ENCODE data around the gene TMED10.
"Not testable (repeated sequence)": the region's sequence is repeated elsewhere in the genome, so short reads cannot be mapped to it uniquely, and the experiment has no call there.

Gene TMED10

DNA sequence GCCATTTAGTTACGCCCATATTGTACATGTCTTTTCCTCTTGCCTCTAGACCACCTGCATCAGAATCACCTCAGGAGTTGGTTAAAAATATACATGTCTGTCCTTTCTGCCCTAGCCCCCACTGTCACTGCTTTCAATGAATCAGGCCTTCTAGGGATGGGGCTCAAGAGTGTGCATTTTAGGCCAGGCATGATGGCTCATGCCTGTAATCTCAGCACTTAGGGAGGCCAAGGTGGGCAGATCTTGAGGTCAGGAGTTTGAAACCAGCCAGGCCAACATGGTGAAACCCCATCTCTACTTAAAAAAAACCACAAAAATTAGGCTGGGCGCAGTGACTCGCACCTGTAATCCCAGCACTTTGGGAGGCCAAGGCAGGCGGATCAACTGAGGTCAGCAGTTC lies 13.6 kb upstream of the TMED10 start:
- no peak for DNase-seq (ENCODE audit: low spot score)

- no peak for DNase-seq (ENCODE audit: low spot score)
Observed at GRCh38 chr14:75188520-75189268, 12.3 kb upstream of the TMED10 start.

GRCh38 chr14:75188086-75188485 lies 11.7 kb upstream of the TMED10 start:
- DNase-seq (ENCODE audit: low spot score), result no peak

- DNase-seq (ENCODE audit: low spot score), result no peak
Observed at GRCh38 chr14:75186953-75187352, 10.5 kb upstream of the TMED10 start.

DNA sequence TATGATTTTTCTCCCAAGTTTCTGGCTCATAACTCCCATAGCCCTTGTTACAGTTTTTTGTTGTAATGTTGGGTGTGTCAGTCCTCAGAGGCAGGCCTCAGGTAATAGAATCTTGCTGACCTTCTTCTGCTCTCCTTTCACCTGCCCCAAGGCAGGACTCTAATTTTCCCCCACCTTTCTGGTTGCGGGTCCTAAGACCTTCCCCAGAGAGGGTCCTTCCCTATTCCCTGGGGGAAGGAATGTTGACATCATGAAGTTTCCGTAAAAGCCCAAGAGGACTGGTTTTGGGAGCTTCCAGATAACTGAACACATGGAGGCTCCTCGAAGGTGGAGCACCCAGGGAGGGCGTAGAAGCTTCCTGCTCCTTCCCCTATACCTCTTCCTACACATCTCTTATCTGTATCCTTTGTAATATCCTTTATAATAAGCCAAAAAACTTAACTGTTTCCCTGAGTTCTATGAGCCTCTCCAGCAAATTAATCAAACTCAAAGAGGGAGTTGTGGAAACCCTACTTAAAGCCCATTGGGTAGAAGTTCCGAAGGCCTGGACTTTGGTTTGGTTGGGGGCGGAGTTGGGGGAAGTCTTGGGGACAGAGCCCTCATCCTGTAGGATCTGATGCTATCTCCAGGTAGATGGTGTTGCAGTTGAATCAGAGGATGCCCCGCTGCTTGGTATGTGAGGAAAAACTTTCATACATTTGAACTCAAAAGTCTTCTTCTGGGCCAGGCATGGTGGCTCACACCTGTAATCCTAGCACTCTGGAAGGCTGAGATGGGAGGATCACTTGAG lies 9.0 kb upstream of the TMED10 start:
- DNase-seq (ENCODE audit: low spot score), result no peak

GRCh38 chr14:75184492-75184891 lies 8.1 kb upstream of the TMED10 start:
- DNase-seq (ENCODE audit: low spot score), result no peak

- no peak for DNase-seq (ENCODE audit: low spot score)
Observed at GRCh38 chr14:75184039-75184438, 7.6 kb upstream of the TMED10 start.

GRCh38 chr14:75183225-75183624 lies 6.8 kb upstream of the TMED10 start:
- DNase-seq (ENCODE audit: low spot score), result no peak

DNA sequence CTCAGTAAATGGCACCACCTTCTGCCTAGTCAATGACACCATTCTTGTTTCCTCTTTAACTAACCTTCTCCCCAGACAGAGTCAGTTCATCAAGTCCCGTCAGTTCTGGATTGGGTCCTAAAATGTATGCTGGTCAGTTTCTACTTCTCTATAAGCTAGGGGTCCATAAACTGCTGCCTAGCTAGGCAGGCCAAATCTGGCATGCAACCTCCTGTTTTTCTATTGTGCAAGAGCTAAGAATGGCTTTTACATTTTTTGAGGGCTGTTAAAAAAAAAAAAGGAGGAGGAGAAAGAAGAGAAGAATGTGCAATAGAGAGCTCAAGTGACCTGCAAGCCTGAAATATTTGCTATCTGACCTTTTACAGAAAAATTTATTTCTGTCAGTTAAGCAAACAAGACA lies 6.4 kb upstream of the TMED10 start:
- no peak for DNase-seq (ENCODE audit: low spot score)

DNA sequence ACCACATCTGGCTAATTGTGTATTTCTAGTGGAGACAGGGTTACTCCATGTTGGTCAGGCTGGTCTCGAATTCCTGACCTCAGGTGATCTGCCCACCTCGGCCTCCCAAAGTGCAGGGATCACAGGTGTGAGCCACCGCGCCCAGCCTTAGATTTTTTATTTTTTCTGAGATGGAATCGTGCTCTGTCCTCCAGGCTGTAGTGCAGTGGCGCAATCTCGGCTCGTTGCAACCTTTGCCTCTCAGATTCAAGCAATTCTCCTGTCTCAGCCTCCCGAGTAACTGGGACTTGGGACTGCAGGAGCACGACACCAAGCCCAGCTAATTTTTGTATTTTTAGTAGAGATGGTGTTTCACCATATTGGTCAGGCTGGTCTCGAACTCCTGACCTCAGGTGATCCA lies 5.8 kb upstream of the TMED10 start:
- not testable (repeated sequence) for DNase-seq (ENCODE audit: low spot score)

DNA sequence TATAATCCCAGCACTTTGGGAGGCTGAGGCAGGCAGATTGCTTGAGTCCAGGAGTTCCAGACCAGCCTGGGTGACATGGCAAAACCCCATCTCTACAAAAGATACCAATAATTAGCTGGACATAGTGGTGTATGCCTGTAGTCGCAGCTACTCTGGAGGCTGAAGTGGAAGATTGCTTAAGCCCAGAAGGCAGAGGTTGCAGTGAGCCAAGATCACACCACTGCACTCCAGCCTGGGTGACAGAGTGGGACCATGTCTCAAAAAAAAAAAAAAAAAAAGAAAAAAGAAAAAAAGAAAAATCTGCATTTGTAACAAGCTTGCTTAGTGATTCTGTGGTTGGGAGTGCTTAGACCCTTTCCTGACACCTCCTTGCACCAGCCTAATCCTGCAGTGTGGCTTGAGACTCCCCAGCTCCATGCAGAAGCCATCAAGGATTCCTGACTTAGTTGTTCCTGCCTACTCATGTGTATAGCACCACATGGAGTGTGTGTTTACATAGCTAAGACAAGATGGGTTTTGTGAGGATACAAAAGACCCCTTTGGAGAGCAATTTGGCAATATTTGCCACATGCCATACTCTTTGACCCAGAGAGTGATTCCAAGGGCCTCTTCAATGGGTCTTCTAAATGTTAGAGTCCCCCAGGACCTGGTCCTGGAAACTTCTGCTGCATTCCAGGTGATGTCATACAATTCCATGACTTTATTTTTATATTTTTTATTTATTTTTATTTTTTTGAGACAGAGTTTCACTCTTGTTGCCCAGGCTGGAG lies 5.1 kb upstream of the TMED10 start:
- no peak for DNase-seq (ENCODE audit: low spot score)

- DNase-seq (ENCODE audit: low spot score), result no peak
Observed at GRCh38 chr14:75175677-75176141, 703 bp downstream of the TMED10 start.

DNA sequence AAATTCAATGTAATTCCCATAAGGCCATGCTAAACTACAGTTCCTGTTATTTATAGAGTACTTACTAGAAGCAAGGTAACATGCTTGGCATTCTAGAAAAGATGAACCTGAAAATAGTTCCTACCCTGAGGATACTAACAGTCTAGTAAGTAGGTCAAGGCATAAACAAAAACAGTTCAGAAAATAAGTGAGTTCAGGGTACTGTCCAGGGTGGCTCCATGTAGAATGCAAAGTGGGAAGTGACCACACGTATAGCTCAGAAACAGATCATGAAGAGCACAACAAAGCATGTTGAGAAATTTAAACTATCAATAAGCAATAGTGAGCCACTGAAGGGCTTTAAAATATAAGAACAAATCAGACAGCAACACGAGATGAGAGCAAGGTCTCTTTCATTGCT lies 2.3 kb downstream of the TMED10 start:
- DNase-seq (ENCODE audit: low spot score), result no peak

GRCh38 chr14:75170772-75171171 lies 5.6 kb downstream of the TMED10 start:
- no peak for DNase-seq (ENCODE audit: low spot score)

DNA sequence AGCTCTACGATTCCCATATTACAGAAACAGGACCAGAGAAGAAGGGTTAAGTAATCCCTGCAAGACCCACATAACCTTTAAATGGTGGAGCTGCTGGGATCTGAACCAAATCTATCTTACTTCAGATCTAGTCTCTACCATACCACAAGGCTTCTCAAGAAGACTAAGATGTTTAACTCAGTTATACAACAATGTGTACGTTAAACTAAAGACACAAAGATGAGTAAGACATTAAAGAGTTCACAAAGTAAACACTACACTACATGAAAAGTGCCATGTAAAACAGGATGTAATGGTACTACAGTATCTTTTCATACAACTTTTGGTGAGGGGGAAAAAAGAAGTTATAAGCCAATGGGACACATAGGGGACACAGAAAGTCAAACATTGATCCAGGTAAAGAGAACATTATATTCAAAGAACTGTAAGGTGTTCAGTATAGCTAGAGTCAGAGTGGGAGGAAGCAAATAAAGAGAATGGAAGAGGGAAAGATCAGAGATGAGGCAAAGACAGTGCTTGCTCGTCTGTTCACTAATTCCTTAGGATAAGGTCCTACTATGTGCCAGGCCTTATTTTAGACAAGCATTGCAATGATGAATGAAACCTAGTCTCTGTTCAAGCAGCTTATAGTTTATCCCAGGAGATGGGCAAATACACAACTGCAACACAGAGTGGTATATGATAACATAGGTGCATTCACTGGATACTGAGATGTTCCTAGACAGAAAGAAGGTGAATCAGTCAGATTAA lies 7.7 kb downstream of the TMED10 start:
- no peak for DNase-seq (ENCODE audit: low spot score)

GRCh38 chr14:75167325-75167724 lies 9.1 kb downstream of the TMED10 start:
- DNase-seq (ENCODE audit: low spot score), result no peak

DNA sequence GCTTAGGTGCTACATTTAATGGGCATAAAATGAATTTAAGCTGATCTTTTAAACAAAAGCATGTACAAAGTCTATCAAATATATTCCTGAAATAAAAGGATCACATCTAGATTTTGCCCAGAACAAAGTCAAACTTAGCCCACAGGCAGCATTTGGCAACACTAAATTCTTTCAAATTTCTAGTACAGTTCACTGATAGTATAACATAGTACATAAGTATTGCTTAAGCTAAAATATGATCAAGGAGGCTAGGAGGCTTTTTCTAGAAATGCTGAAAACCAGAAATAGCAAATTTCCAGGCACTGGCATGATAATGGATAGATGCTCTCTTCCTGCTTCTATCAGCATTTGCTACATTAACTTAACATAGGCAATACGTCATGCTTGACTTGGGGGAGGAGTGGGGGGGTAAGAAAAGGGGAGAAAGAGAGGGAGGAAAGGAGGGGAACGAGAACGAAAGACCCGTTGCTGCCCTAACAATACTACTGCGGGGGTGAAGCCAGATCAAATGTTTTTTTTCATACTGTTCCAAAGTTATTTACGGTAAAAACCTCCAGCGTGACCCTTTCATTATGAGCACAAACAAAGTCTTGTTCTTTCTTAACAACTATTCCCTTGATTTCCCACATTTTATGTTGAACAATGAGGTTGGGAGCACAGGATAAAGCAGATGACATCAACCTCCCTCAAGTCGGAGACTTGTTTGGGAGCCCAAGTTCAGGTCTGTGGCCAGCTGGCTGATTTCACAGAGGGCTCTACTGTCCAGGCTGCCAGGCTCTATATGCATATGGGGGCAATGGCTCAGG lies 10.6 kb downstream of the TMED10 start:
- DNase-seq (ENCODE audit: low spot score), result no peak

DNA sequence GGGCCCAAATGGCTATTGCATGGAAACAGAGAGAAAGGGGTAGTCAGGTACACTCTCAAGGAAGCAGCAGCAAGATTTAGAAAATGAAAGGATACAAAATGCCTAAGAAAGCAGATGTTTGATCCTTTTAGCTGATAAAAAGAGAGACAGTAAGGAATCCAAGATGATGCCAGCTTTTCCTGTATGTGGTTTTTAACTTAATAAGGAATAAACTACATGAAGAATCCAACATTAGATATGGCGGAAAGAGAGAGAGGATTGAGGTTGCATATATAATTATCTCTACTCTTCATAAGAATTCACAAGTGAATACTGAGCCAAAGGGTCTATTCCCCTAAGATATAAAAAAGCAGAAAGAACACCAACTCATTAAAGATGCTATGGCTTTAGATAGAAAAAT lies 11.6 kb downstream of the TMED10 start:
- DNase-seq (ENCODE audit: low spot score), result no peak

DNA sequence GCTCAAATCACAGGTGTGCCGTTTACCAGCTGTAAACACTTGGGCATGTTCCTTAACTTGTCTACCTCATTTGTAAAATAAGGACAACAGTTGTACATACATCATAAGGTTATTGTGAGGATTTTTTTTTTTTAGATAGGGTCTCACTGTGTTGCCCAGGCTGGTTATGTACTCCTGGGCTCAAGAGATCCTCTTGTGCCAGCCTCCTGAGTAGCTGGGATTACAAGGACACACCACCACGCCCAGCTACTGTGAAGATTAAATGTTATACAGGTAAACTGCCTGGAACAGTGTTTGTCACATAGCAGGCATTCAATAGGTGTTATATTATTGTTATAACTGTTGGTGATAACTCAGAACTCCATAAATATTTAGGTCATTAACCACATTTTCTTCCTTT lies 12.7 kb downstream of the TMED10 start:
- no peak for DNase-seq (ENCODE audit: low spot score)

DNA sequence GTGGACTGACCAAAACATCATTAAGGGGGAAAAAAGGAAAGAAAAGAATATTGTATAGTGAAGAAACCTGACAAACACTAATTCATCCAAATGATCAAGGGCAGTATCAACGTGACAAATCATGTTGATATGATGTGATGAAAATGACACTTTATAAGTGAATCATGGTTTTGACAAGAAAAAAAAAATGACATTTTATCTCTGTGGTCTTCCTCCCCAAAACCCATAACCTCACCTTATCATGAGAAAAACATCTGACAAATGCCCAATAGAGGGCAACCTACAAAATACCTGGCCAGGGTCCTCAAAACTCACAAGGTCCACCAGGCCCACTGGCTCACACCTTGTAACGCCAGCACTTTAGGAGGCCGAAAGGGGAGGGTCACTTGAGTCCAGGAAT lies 13.8 kb downstream of the TMED10 start:
- no peak for DNase-seq (ENCODE audit: low spot score)

Data from ecto neural progenitor cell (in vitro differentiated cells).